Keratinocyte (primary cell): ENCODE data around the gene DOK5. TPM values are rescaled to one million over a fixed set of nuclear protein-coding genes. Genes with fewer than 3 reads are reported as not detected.

Source experiments
- DNase-seq: peaks from one replicate; pipeline ENCODE4 v3.0.0-alpha.2; 2011; ENCODE audit warnings: low read depth, missing footprints, low spot score
- FAIRE-seq: peaks from 2 replicates; lab custom pipeline; 2011; peaks lifted over from hg19 to GRCh38; lab: Jason Lieb, UNC
- H2AFZ ChIP-seq: 2 replicates; pipeline ENCODE4 v1.6.0; 2012; ENCODE audit warnings: low read length, control low read depth, inconsistent platforms; ENCODE audit not compliant: control insufficient read depth
- H3K27ac ChIP-seq: 2 replicates; pipeline ENCODE4 v1.5.1; 2011; ENCODE audit warnings: low read length; ENCODE audit not compliant: control insufficient read depth, insufficient read depth
- H3K27me3 ChIP-seq: 3 replicates; pipeline ENCODE4 v1.6.0; 2011; ENCODE audit warnings: low read length; ENCODE audit not compliant: control insufficient read depth, insufficient read depth; ENCODE audit errors: extremely low read depth
- H3K36me3 ChIP-seq, 2 experiments: 2 replicates in 1 of 2; 3 replicates in 1 of 2; pipeline ENCODE4 v1.5.1; 2011; ENCODE audit warnings: low read length in 2 of 2, mild to moderate bottlenecking in 1 of 2; ENCODE audit not compliant: control insufficient read depth in 2 of 2, insufficient read depth in 2 of 2; ENCODE audit errors: extremely low read depth in 1 of 2
- H3K4me1 ChIP-seq: 3 replicates; pipeline ENCODE4 v1.5.1; 2011; ENCODE audit warnings: low read length; ENCODE audit not compliant: control insufficient read depth, insufficient read depth; ENCODE audit errors: extremely low read depth
- H3K4me2 ChIP-seq: 3 replicates; pipeline ENCODE4 v1.6.0; 2011; ENCODE audit warnings: low read depth, low read length; ENCODE audit not compliant: control insufficient read depth, insufficient read depth; ENCODE audit errors: extremely low read depth
- H3K4me3 ChIP-seq, 3 experiments: fragments of 200-600 bp in 1 of 3; sonication (generic) in 1 of 3; 2 replicates in 2 of 3; 3 replicates in 1 of 3; pipeline ENCODE4 v1.5.1; 2011 to 2016; ENCODE audit warnings: low read length in 3 of 3, mild to moderate bottlenecking in 3 of 3, control low read depth in 2 of 3, inconsistent platforms in 1 of 3, low read depth in 1 of 3, mixed read lengths in 1 of 3, mixed run types in 1 of 3, moderate library complexity in 1 of 3; ENCODE audit not compliant: control insufficient read depth in 2 of 3, insufficient read depth in 2 of 3; ENCODE audit errors: extremely low read depth in 1 of 3
- H3K79me2 ChIP-seq: 2 replicates; pipeline ENCODE4 v1.6.0; 2012; ENCODE audit warnings: low read length; ENCODE audit not compliant: control insufficient read depth, insufficient read depth
- H3K9ac ChIP-seq: 3 replicates; pipeline ENCODE4 v1.6.0; 2011; ENCODE audit warnings: low read length; ENCODE audit not compliant: control insufficient read depth, insufficient read depth; ENCODE audit errors: extremely low read depth
- H3K9me1 ChIP-seq: 3 replicates; pipeline ENCODE4 v1.6.0; 2011; ENCODE audit warnings: low read length; ENCODE audit not compliant: control insufficient read depth, insufficient read depth; ENCODE audit errors: extremely low read depth
- H3K9me3 ChIP-seq: 2 replicates; pipeline ENCODE4 v1.5.1; 2012; ENCODE audit warnings: low read depth, low read length; ENCODE audit not compliant: control insufficient read depth
- H4K20me1 ChIP-seq: 3 replicates; pipeline ENCODE4 v1.6.0; 2011; ENCODE audit warnings: low read length; ENCODE audit not compliant: control insufficient read depth, insufficient read depth; ENCODE audit errors: extremely low read depth
- CTCF ChIP-seq, 3 experiments: IDR thresholded peaks in 1 of 3; conservative IDR thresholded peaks in 1 of 3; optimal IDR thresholded peaks in 1 of 3; 2 replicates in 2 of 3; 3 replicates in 1 of 3; pipeline versions ENCODE3 to v1.5.1; 2011; ENCODE audit warnings: low read length in 3 of 3, mild to moderate bottlenecking in 3 of 3, moderate library complexity in 2 of 3, control low read depth in 1 of 3, inconsistent platforms in 1 of 3; ENCODE audit not compliant: insufficient read depth in 2 of 3; ENCODE audit errors: extremely low read depth in 1 of 3
- EZH2 ChIP-seq: IDR thresholded peaks from one replicate; pipeline ENCODE4 v1.6.1; 2012; ENCODE audit warnings: inconsistent platforms, mild to moderate bottlenecking, low read length, moderate library complexity
- dilution Hi-C: fragments of 300-500 bp; cut with MboI; formaldehyde crosslinking; loops from one replicate; pipeline ENCODE4 v1.7.0; 2020; ENCODE audit warnings: low sequenced_read_pairs; ENCODE audit not compliant: extremely low pct_ligation_motif_present
- polyA plus RNA-seq, 5 experiments: library from polyadenylated mRNA; depleted of rRNA in 3 of 5; stranded (reverse) in 3 of 5; stranded (forward) in 1 of 5; unstranded in 1 of 5; fragments of >200 nt; gene quantifications; 1 replicate in 1 of 5; 2 replicates in 3 of 5; 3 replicates in 1 of 5; pipeline versions ENCODE4 v1.2.1 to v1.2.3, GENCODE V29; 2011 to 2012; ENCODE audit warnings: missing spikeins in 2 of 5, low read depth in 1 of 5, low replicate concordance in 1 of 5

DOK5 gene
- polyA plus RNA-seq, 1 donor (not counting 4 experiments of a cell fraction or from before 2014, with no cell fraction given), result not detected

GRCh38 chr20:54452277-54452676 lies 23.1 kb upstream of the DOK5 start:
- H3K9me1 ChIP-seq, result no peaks in the 10 kb centered on the region
- H3K9me3 ChIP-seq, result no peaks in the 10 kb centered on the region
- DNase-seq, result no peak
- no peak for FAIRE-seq
- no peaks in the 10 kb centered on the region for H3K27me3 ChIP-seq
- dilution Hi-C loops, result no loop called here
- H4K20me1 ChIP-seq, result no peaks in the 10 kb centered on the region
- H3K9ac ChIP-seq, result no peak overlapping the region
- no peak overlapping the region for H2AFZ ChIP-seq
- no peak overlapping the region for H3K4me3 ChIP-seq
- H3K36me3 ChIP-seq, result no peaks in the 10 kb centered on the region
- H3K27ac ChIP-seq, result no peak overlapping the region
- no peaks in the 10 kb centered on the region for H3K79me2 ChIP-seq
- TF ChIP-seq CTCF (optimal IDR thresholded peaks at IDR 0.05 in 1 of 3, IDR thresholded peaks at IDR 0.05 in 1 of 3, conservative IDR thresholded peaks at IDR 0.05 in 1 of 3; ENCODE audit: extremely low read depth in 1 of 3, insufficient read depth in 2 of 3, low read length in 3 of 3), result no peak
- no peak for TF ChIP-seq EZH2
- no peaks in the 10 kb centered on the region for H3K4me1 ChIP-seq
- H3K4me2 ChIP-seq, result no peak overlapping the region

- H4K20me1 ChIP-seq, result no peaks in the 10 kb centered on the region
- H3K9ac ChIP-seq, result no peak overlapping the region
- H3K9me1 ChIP-seq, result no peaks in the 10 kb centered on the region
- FAIRE-seq (no peak), DNase-seq (no peak)
- no peaks in the 10 kb centered on the region for H3K9me3 ChIP-seq
- dilution Hi-C loops, result no loop called here
- H3K4me1 ChIP-seq, result no peaks in the 10 kb centered on the region
- TF ChIP-seq EZH2 (no peak), CTCF (optimal IDR thresholded peaks at IDR 0.05 in 1 of 3, IDR thresholded peaks at IDR 0.05 in 1 of 3, conservative IDR thresholded peaks at IDR 0.05 in 1 of 3; ENCODE audit: extremely low read depth in 1 of 3, insufficient read depth in 2 of 3, low read length in 3 of 3) (no peak)
- H3K36me3 ChIP-seq, result no peaks in the 10 kb centered on the region
- no peak overlapping the region for H3K4me3 ChIP-seq
- no peak overlapping the region for H3K27ac ChIP-seq
- H3K4me2 ChIP-seq, result no peak overlapping the region
- no peaks in the 10 kb centered on the region for H3K27me3 ChIP-seq
- H3K79me2 ChIP-seq, result no peaks in the 10 kb centered on the region
- H2AFZ ChIP-seq, result no peak overlapping the region
Measured at GRCh38 chr20:54454982-54455381, 20.4 kb upstream of the DOK5 start.
